Epithelial cell of prostate (primary cell): ENCODE results near the gene LGI2.
A peak's percentile ranks its signal among the peaks of the same experiment; 100 is the strongest.

Experiments used
- DNase-seq: peaks from one replicate; pipeline ENCODE4 v3.0.0-alpha.2; 2011; ENCODE audit warnings: low read depth, low spot score
- H3K27ac ChIP-seq: fragments of 450-650 bp; 2 replicates; pipeline ENCODE4 v1.5.1; 2017; ENCODE audit warnings: mild to moderate bottlenecking

LGI2 gene

DNA sequence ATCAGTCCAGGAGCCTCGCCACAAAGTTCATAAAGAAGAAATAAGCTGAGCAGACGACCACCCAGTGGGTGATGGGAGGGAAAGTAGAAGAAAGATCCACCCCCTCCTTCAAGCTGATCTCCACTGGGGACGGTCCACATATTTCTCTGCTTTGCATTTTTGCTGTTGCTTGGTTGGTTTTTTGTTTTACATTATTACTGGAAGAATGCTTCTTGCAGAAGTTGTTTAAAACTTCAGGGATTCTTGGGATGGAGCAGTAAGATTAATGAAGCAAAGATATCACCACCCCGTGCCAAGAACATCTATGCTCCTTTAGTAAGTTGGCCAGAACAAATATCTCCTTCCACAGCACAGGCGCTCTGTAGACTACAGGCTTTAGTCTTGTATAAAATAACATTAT, 30.1 kb downstream of the LGI2 start:
- no peak for DNase-seq
- no peak overlapping the region for H3K27ac ChIP-seq

- no peak for DNase-seq
- H3K27ac ChIP-seq: no peak overlapping the region
These were observed 31.2 kb downstream of the LGI2 start for GRCh38 chr4:24999392-25000089.

- H3K27ac ChIP-seq: no peak overlapping the region
- DNase-seq: no peak
These were observed 35.3 kb downstream of the LGI2 start for GRCh38 chr4:24995346-24995919.

DNA sequence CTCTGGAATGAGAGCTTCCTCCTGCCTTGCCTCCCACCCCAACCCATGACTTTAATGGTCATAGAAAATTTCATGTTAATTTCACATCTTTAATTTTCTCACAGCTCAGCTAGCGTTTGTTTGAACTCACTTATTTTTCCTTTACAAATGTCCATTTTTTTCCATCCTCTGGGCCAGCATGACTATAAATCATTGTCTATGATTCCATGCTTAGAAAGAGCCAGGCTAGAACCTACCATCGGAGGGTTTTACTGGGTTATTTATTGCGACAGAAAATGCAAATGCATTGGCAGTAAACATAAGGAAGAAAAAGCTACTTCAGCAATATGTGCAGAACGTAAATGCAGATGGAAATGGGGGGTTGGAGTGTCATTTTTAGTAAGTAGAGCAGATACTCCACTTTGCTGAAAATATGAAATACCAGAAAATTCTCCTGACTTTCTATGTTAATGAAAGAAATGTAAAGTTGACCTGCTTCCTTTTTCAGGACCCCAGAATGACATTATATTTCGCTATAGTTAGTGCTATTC, 37.1 kb downstream of the LGI2 start:
- H3K27ac ChIP-seq: no peak overlapping the region
- no peak for DNase-seq

- no peak overlapping the region for H3K27ac ChIP-seq
- DNase-seq: no peak
These were observed 37.8 kb downstream of the LGI2 start for GRCh38 chr4:24992968-24993367.

DNA sequence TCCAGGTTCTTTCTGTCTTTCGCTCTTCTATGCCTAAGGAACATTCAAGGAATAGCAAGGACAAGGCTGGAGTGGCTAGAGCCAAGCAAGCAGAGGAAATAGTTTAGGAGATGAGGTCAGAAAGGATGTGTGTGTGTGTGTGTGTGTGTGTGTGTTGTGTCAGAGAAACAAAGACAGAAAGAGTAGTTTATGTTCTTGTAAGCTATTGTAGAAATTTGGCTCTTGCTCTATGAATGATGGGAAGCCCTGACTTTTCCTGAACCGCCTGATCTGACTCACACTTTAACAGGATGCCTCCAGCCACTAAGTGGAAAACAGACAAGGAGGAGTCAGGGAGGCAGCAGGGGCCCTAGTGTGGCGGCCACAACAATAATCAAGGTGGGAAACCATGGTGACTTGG, 39.7 kb downstream of the LGI2 start:
- no peak overlapping the region for H3K27ac ChIP-seq
- DNase-seq: no peak

- no peak overlapping the region for H3K27ac ChIP-seq
- DNase-seq: no peak
These were observed 41.4 kb downstream of the LGI2 start for GRCh38 chr4:24989327-24989726.

- H3K27ac ChIP-seq: no peak overlapping the region
- DNase-seq: no peak
These were observed 42.0 kb downstream of the LGI2 start for GRCh38 chr4:24988776-24989175.

- H3K27ac ChIP-seq: no peak overlapping the region
- no peak for DNase-seq
These were observed 45.9 kb downstream of the LGI2 start for GRCh38 chr4:24984602-24985532.

GRCh38 chr4:24980740-24981139, 50.0 kb downstream of the LGI2 start:
- no peak for DNase-seq
- no peak overlapping the region for H3K27ac ChIP-seq

DNA sequence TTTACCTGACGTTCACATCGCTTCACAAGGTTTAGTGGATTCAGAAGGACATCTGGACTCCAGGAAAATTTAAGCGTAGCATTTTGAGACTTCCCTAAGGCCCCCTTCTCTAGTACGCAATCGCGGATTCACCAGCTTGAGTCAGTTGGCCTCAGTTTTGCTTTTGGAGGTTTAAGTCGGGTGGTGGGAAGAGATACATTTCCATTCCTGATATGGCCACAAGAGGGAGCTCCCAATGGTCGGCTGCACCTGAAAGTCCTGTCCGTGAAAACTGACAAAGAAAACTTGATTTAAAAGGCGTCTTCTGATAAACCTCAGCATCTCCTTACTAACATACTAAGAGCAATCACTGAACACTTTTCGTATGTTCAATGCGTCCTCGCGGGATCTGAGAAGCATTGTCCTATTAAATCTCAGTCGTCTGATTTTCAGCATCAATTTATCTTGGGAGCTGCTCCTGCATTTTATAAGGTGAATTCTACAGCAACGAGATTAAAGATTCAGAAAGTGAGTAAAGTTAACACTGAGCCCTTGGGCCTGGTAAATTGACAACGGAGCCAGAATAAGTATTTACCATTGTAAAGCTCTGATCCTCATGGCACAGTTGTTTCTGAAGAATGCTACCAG, 50.6 kb downstream of the LGI2 start:
- H3K27ac ChIP-seq: no peak overlapping the region

DNA sequence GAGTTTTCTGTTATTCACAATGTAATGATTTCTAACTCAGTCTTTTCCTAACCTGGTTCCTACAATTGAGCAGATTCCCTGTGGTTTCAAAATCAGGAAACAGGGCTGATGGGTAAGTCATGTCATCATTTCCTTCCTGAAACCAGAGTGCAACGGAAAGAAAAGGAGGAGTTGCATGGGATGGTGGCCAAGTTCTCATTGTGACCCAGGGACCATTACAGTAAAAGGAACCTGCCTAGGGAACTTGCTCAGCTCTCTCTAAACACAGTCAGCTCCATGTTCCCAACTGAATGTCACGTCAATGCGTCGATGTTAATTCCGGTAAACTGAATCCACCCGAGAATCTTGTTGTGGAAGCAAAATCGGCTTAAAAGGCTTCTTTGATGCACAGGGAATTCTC, 51.2 kb downstream of the LGI2 start:
- H3K27ac ChIP-seq: no peak overlapping the region
- no peak for DNase-seq

More for the DNA sequence above, 50.6 kb downstream of the LGI2 start:
- no peak for DNase-seq

GRCh38 chr4:24978291-24979075, 52.3 kb downstream of the LGI2 start:
- H3K27ac ChIP-seq: no peak overlapping the region
- DNase-seq: no peak

- H3K27ac ChIP-seq: no peak overlapping the region
- no peak for DNase-seq
These were observed 55.2 kb downstream of the LGI2 start for GRCh38 chr4:24975510-24975909.

GRCh38 chr4:24973747-24974601, 56.8 kb downstream of the LGI2 start:
- DNase-seq: no peak

GRCh38 chr4:24973404-24973746, 57.4 kb downstream of the LGI2 start:
- no peak overlapping the region for H3K27ac ChIP-seq
- peak; percentile 33 for DNase-seq

More at GRCh38 chr4:24973747-24974601, 56.8 kb downstream of the LGI2 start:
- H3K27ac ChIP-seq: no peak overlapping the region

DNA sequence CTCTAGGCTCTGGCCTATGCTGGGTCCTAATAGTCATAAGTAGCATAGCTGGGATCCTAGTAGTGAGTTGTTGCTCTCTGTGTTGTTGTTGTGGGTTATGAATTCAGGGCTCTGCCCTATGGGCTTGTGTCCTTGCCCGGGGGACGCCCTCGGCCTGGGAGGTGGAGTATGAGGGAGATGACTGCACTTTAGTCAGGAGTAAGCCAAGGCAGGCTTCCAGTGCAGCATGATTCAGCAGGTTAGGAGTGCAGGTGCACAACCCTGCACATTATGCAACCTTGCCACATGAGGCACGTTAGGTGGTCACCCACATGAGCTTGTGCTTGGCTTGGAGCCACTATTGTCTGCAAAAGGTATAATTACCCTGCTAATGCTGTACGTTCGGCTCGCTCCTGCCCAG, 59.6 kb downstream of the LGI2 start:
- H3K27ac ChIP-seq: no peak overlapping the region
- peak; percentile 80 for DNase-seq

DNA sequence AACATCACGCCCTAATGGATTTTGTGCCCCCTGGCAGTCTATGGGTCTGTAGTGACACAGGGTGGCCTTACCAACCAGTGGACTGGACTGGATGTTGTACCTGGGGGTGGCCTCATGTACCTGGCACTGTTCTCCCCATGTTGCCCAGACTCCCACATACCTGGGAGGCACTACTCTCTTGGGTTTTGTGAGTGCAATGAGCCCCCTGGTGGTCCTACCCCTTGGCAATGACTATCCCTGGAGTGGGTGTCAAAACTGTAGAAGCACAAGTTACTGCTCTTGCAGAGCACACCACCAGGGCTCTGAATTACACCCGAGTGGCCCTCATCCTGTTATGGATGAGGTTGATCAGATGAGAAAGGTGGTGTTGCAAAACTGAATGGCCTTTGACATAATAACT, 60.1 kb downstream of the LGI2 start:
- no peak for DNase-seq

GRCh38 chr4:24970191-24970590, 60.6 kb downstream of the LGI2 start:
- DNase-seq: no peak
- H3K27ac ChIP-seq: no peak overlapping the region

More for the DNA sequence above, 60.1 kb downstream of the LGI2 start:
- H3K27ac ChIP-seq: no peak overlapping the region
